ENCODE results near the gene SV2B.

SV2B gene

GRCh38 chr15:91200101-91200754 lies 100.2 kb downstream of the SV2B start:
- DNase-seq = no peak

GRCh38 chr15:91202510-91203102 lies 102.5 kb downstream of the SV2B start:
- no peak for DNase-seq

GRCh38 chr15:91203619-91204203 lies 103.7 kb downstream of the SV2B start:
- no peak for DNase-seq

- no peak for DNase-seq
Measured at GRCh38 chr15:91208371-91208770, 108.3 kb downstream of the SV2B start.

GRCh38 chr15:91209318-91209717 lies 109.3 kb downstream of the SV2B start:
- DNase-seq = no peak

DNA sequence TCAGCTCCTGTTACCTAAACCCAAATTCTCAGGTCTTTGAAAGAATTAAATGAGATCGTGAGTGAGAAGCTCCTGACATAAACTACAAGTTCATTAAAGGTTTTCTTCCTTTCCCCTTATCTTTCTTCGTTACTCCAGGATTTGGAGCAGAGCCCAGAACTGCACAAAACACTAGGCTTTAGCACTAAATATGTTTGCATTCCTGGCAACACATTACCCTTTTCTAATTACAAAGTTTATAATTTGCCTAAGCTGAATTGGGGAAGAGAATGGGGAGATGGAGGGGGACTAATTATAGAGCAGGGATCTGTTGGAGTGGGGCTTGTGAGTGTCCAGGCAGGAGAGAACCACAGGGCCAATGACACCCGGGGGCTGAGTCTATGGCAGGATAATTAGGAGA lies 109.7 kb downstream of the SV2B start:
- DNase-seq = no peak

- no peak for DNase-seq
Measured at GRCh38 chr15:91214675-91215590, 114.9 kb downstream of the SV2B start.

DNA sequence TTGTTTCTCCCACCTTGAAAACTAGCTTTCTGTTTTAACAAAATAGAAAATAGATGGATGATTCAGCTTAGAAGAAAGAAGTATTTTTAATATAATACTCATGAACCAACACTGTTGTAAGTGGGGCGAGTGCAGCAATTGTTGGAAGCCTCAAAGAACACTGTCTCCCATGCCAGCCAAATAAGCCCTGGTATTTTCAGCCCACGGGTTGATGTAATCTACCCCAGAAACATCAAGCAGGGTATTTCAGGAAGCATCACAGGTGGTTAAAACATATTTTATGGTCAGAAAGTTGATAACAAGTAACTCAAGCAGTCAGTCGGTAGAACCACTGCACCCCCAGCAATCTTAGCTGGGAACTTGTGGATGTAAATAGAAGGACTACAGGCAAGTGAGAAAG lies 115.9 kb downstream of the SV2B start:
- DNase-seq = no peak

- DNase-seq = no peak
Measured at GRCh38 chr15:91219206-91219605, 119.1 kb downstream of the SV2B start.

DNA sequence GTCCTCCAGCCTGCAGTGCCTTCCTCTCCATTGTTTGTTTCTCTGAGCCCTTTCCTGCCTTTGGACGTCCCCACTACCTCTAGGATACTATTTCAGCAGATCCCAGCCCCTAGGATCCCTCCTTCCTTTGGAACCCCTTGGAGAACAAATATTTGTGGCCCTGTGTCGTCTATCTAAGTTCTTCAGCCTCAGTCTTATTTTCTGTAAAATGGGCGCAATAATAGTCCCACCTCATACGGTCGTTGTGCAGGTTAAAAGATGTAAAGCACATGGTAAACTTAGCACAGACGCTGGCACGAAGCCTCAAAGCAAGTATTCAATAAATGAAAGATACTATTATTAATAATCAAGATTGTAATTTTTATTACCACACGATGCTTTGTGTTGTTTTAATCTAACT lies 122.0 kb downstream of the SV2B start:
- DNase-seq = no peak

DNA sequence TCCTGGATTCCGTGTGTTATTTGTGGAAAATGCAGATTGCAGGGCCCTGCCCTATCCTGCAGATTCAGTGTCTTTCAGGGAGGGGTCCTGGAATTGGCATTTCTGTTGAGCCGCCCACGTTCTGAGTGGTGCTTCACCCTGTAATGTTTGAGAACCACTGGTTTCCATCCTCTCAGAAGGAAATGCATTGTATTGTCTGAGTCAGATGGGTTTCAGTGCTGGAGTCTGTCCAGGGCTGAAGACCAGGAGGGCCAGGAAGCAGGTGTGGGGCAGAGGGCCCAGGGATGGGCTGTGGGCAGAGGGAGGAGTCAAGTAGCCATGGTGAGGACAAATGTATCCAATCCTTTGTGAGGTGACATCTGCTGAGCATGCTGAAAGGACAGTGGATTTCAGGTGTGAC lies 123.8 kb downstream of the SV2B start:
- DNase-seq = no peak

DNA sequence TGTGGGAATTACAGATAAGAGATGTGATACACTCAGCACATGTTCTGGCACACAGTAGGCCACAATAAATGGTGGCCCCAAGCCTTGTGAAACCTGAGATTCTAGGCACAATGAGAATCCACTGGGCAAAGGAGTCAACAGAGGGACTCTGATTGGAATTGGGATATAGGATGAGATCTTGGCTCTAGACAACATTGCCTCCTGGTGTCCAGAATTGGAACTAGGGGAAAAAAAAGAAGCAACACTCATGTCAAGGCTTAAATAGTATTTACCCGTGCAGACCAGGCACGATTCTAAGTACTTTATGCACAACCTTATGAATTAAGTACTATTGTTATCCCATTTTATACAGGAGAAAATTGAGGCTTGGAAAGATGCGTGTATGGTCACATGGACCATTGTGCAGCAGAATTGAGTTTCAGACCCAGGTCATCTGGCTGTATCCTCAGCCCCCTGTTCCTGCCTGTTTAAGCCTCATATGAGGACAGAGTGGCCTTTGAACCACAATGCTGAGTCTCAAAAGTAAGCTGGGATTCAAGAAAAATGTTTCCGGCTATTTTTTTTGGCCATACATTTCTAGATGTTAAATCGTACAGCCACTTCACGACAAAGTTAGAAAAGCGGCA lies 124.8 kb downstream of the SV2B start:
- no peak for DNase-seq

GRCh38 chr15:91225741-91226140 lies 125.7 kb downstream of the SV2B start:
- no peak for DNase-seq

DNA sequence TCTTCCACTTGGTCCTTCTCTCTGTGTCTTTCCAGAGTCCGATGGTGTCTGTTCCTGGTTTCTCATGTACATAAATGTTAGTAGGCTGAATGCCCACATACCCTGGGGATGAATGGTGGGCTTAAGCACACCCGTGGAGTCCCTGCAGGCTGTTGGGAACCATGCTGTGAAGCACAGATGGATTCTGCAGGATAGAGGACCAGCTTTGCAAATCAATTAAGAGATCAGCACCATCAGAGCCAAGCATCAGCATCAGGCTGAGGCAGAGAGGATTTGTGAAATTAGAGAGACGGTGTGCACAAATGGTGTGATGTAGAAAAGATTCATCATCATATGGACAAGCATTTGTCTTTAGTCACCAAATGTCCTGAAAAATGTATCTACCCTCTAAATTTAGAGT lies 127.1 kb downstream of the SV2B start:
- DNase-seq = no peak

- DNase-seq = no peak
Measured at GRCh38 chr15:91227766-91228165, 127.7 kb downstream of the SV2B start.

DNA sequence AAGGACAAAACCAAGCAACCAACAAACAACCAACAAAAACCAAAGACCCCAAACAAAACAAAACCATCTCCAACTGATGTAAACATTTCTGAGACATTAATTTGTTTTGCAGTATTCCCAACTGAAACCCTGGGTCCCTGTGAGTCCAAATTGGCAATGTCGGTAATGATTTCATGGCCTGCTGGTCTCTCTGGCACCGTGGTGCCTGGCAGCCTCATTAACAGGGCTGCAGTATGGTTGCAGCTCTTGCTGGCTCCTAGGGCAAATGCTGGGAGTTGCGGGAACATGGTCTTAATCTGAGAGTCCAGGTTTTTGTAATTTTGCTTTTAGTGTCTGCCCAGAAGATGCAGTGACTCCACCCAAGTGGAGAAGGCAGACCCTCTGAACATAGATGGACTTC lies 128.3 kb downstream of the SV2B start:
- no peak for DNase-seq

DNA sequence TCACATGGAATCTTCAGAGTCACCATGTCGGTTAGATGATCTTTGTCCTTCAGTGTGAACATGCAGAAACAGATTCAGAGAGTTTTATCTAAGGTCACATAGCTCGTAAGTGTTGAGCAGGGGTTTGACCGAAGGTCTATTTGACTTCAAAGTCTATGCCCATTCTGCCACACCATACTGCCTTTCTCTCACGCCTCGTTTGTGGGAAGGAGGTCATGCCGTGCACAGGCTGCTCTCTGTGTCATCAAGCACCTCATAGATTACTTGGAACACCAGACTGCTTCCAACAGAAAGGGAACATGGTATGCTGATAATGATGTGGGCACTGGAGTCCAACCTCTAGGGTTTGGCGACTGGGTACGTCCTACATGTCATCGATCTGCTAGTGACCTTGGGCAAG lies 128.8 kb downstream of the SV2B start:
- no peak for DNase-seq

DNA sequence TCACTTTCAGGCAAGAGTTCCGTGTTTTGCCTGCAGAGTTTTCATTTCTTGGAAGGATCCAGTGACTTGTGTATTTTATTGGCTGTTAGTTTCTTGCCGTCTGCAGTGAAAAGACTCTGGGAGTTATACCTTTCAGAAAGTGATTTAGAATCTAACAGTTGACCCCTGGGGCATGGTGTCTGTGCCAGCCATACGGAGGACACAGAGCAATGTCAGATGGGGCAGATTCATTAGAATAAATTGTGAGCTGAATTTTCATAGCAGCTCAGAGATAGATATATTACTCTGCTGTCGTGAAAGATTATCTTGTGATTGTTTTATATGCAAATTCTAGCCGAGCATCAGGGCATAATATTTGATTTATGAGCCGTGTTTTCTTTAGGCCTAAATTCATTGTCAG lies 131.6 kb downstream of the SV2B start:
- DNase-seq = no peak

GRCh38 chr15:91234759-91235158 lies 134.7 kb downstream of the SV2B start:
- no peak for DNase-seq

DNA sequence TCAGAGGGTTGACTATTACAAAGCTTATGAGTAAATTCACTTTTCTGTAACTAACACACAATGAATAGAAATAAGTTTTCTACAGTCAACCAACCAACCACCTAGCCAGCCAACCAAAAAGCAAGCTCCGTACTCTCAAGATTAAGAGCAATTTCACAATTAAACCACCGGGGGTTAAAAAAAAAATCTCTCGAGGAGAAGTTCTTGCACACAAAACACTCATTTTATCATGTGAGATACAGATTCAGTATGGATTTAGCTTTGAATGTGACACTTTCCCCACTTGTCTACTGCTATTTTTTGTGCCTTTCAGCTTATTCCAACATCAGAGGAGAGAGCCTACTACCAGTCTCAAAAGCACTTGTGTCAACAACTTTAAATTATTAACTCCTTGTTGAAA lies 135.3 kb downstream of the SV2B start:
- DNase-seq = no peak

- DNase-seq = no peak
Measured at GRCh38 chr15:91237445-91237844, 137.4 kb downstream of the SV2B start.

GRCh38 chr15:91238644-91239425 lies 138.8 kb downstream of the SV2B start:
- DNase-seq = no peak

Data from activated CD4-positive, alpha-beta T cell treated with anti-CD3 and anti-CD28 coated beads, Interleukin-2, amount 50 U/mL, for 1 hour (primary cell).